Neural cell (in vitro differentiated cells): Measurements from ENCODE around the gene PPIF. TPM values are rescaled to one million over a fixed set of nuclear protein-coding genes. Genes with fewer than 3 reads are reported as not detected.
A peak's percentile ranks its signal among the peaks of the same experiment; 100 is the strongest.

Experiments
- H2AFZ ChIP-seq: fragments of 200-600, 300-800 bp; sonication (generic), shearing (Covaris generic); 2 replicates; pipeline ENCODE4 v1.6.0; 2014; ENCODE audit warnings: low read depth, mild to moderate bottlenecking, antibody characterized with exemption, low read length, moderate library complexity
- H3F3A ChIP-seq: fragments of 200-600 bp; shearing (Covaris generic); 2 replicates; pipeline ENCODE4 v1.6.1; 2016; ENCODE audit warnings: mild to moderate bottlenecking, moderate library complexity, mixed read lengths, antibody characterized with exemption, low read length; ENCODE audit not compliant: insufficient read depth, poor library complexity, severe bottlenecking
- H3K27ac ChIP-seq: fragments of 200-600, 300-800 bp; sonication (generic), shearing (Covaris generic); 2 replicates; pipeline ENCODE4 v1.5.1; 2014; ENCODE audit warnings: mild to moderate bottlenecking, low read length, moderate library complexity
- H3K27me3 ChIP-seq: fragments of 300-800, 200-600 bp; sonication (generic), shearing (Covaris generic); 2 replicates; pipeline ENCODE4 v1.6.0; 2014; ENCODE audit warnings: mild to moderate bottlenecking, low read depth, low read length, moderate library complexity; ENCODE audit not compliant: insufficient read depth
- H3K36me3 ChIP-seq: fragments of 300-800, 200-600 bp; sonication (generic), shearing (Covaris generic); 2 replicates; pipeline ENCODE4 v1.5.1; 2014; ENCODE audit warnings: mild to moderate bottlenecking, antibody characterized with exemption, low read length, moderate library complexity; ENCODE audit not compliant: insufficient read depth
- H3K4me2 ChIP-seq: fragments of 300-800, 200-600 bp; sonication (generic), shearing (Covaris generic); 2 replicates; pipeline ENCODE4 v1.6.0; 2014; ENCODE audit warnings: mild to moderate bottlenecking, low read length
- H3K4me3 ChIP-seq: fragments of 300-800, 200-600 bp; sonication (generic), shearing (Covaris generic); 2 replicates; pipeline ENCODE4 v1.5.1; 2014; ENCODE audit warnings: mild to moderate bottlenecking, low read length, moderate library complexity
- H3K79me2 ChIP-seq: fragments of 200-600 bp; shearing (Covaris generic); replicated peaks from 2 replicates; pipeline ENCODE4 v1.6.0; 2014; ENCODE audit warnings: mild to moderate bottlenecking, low read length, moderate library complexity; ENCODE audit not compliant: insufficient read depth
- H3K9ac ChIP-seq: fragments of 300-800, 200-600 bp; sonication (generic), shearing (Covaris generic); 2 replicates; pipeline ENCODE4 v1.6.1; 2016; ENCODE audit warnings: mild to moderate bottlenecking, low read length, mixed read lengths
- H3K9me2 ChIP-seq: fragments of 200-600 bp; shearing (Covaris generic); 2 replicates; pipeline ENCODE4 v1.6.1; 2016; ENCODE audit warnings: mild to moderate bottlenecking, low read length, mixed read lengths; ENCODE audit not compliant: insufficient read depth
- H3K9me3 ChIP-seq: fragments of 200-600, 300-800 bp; sonication (generic), shearing (Covaris generic); 2 replicates; pipeline ENCODE4 v1.6.1; 2016; ENCODE audit warnings: mild to moderate bottlenecking, mixed run types, low read length, moderate library complexity, mixed read lengths
- H4K20me1 ChIP-seq: fragments of 200-600 bp; shearing (Covaris generic); 2 replicates; pipeline ENCODE4 v1.6.1; 2016; ENCODE audit warnings: mild to moderate bottlenecking, mixed run types; ENCODE audit not compliant: insufficient read depth
- EZH2 ChIP-seq: fragments of 200-600, 300-800 bp; shearing (Covaris generic), sonication (generic); IDR thresholded peaks from 2 replicates; pipeline ENCODE4 v1.6.1; 2014; ENCODE audit warnings: antibody characterized with exemption, low read length, borderline replicate concordance, mild to moderate bottlenecking; ENCODE audit not compliant: insufficient read depth, poor library complexity, severe bottlenecking
- MXI1 ChIP-seq: fragments of 450-650 bp; conservative IDR thresholded peaks from 2 replicates; pipeline ENCODE4 v1.6.1; 2014; ENCODE audit warnings: antibody characterized with exemption, mild to moderate bottlenecking; ENCODE audit not compliant: poor library complexity, severe bottlenecking
- POLR2AphosphoS5 ChIP-seq: IDR thresholded peaks from 2 replicates; pipeline ENCODE4 v1.6.1; 2012
- RAD21 ChIP-seq: fragments of 450-650 bp; conservative IDR thresholded peaks from 2 replicates; pipeline ENCODE4 v1.6.1; 2014; ENCODE audit warnings: antibody characterized with exemption, mild to moderate bottlenecking, moderate library complexity
- SMC3 ChIP-seq: fragments of 450-650 bp; conservative IDR thresholded peaks from 2 replicates; pipeline ENCODE4 v1.6.1; 2014; ENCODE audit warnings: antibody characterized with exemption, mild to moderate bottlenecking, moderate library complexity; ENCODE audit not compliant: poor library complexity
- TAF1 ChIP-seq: IDR thresholded peaks from 2 replicates; pipeline ENCODE4 v1.6.1; 2012; ENCODE audit warnings: low read depth
- polyA plus RNA-seq: library from polyadenylated mRNA; depleted of rRNA; stranded (reverse); fragments of >200 nt; gene quantifications from 2 replicates; pipeline ENCODE4 v1.2.3, GENCODE V29; 2014
- TF ChIP-seq, protein P1 (sequence below): IDR thresholded peaks from 2 replicates; pipeline ENCODE4 v1.6.1; 2012; ENCODE audit warnings: borderline replicate concordance
- TF ChIP-seq, protein P2 (sequence below): fragments of 450-650 bp; IDR thresholded peaks from 2 replicates; pipeline ENCODE4 v1.5.1; 2014; ENCODE audit warnings: antibody characterized with exemption, mild to moderate bottlenecking, moderate library complexity; ENCODE audit not compliant: poor library complexity, severe bottlenecking

The PPIF gene
- polyA plus RNA-seq, 1 donor from 2014 or later = 13.6 TPM

DNA sequence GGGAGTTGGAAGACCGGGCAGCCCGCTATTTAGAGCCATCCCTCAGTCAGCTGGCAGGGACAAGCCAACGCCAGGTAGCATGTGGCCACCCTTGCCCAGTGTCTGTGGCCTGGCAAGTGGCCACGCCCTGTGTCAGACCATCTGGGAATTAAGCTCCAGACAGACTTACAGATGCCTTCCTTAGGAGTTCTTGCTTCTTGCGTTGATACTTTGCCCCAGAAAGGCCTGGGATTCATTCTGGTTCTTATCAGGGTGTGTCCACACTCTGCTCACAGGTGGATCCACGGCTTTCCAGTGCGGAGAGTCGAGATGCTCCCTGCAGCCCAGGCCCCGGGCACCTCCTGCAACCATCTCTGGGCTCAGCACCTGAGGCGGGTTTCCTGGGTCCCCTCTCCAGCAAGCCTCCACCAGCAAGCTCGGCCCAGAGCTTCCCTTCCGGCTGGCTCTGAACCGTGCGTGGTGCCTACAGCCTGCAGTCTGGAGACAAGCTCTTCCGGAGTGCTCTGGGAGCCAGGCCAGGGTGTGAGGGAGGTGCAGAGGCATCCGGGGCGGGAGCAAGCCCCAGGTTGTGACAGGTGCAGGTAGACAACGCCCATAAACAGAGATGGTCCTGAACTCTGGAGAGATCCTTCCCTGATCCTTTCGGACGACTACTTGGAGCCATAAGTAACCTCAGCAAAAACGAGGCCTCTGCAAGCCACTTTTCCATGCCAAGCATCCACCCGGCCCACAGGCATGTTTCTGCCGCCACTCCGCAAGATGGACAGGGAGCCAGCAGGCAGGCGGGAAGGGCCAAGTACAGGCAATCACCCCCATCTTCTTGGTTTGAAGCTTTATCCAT is 32.3 kb upstream of the PPIF start:
- Histone ChIP-seq H3K4me3 (no peak overlapping the region), H3K27me3 (no peaks in the 10 kb centered on the region), H3K9ac (no peak overlapping the region), H3K4me2 (no peak overlapping the region), H3K79me2 (no peaks in the 10 kb centered on the region), H3K9me3 (no peaks in the 10 kb centered on the region), H3K9me2 (no peaks in the 10 kb centered on the region), H3K36me3 (peaks cover 9% of the 10 kb centered on the region), H3F3A (no peaks in the 10 kb centered on the region), H3K27ac (no peak overlapping the region), H4K20me1 (no peaks in the 10 kb centered on the region), H2AFZ (no peak overlapping the region)
- TF ChIP-seq SMC3 = no peak
- TF ChIP-seq POLR2AphosphoS5 = peak; percentile 6

DNA sequence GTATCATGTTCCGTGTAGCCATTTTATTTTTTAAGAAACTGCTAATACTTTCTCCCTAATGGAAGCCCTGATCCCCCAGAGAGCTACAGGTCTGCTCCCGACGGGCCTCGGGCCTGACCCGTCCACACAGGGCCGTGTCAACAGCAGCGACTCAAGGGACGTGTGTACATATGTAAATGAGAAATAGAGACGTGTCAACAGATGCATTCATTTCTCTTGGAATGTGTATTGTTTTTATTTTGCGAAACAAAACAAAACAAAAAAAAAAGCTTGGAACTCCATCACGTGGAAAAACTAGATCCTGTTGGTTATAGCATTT is 31.7 kb upstream of the PPIF start:
- H3K79me2 ChIP-seq = no peaks in the 10 kb centered on the region
- H2AFZ ChIP-seq = no peak overlapping the region
- no peaks in the 10 kb centered on the region for H3K27me3 ChIP-seq
- no peaks in the 10 kb centered on the region for H3K9me2 ChIP-seq
- TF ChIP-seq TAF1 (no peak), SMC3 (no peak)
- no peaks in the 10 kb centered on the region for H4K20me1 ChIP-seq
- H3K9ac ChIP-seq = no peak overlapping the region
- no peaks in the 10 kb centered on the region for H3F3A ChIP-seq
- H3K27ac ChIP-seq = no peak overlapping the region
- H3K4me2 ChIP-seq = no peak overlapping the region
- no peak overlapping the region for H3K4me3 ChIP-seq
- H3K9me3 ChIP-seq = no peaks in the 10 kb centered on the region
- H3K36me3 ChIP-seq = peaks cover 9% of the 10 kb centered on the region

DNA sequence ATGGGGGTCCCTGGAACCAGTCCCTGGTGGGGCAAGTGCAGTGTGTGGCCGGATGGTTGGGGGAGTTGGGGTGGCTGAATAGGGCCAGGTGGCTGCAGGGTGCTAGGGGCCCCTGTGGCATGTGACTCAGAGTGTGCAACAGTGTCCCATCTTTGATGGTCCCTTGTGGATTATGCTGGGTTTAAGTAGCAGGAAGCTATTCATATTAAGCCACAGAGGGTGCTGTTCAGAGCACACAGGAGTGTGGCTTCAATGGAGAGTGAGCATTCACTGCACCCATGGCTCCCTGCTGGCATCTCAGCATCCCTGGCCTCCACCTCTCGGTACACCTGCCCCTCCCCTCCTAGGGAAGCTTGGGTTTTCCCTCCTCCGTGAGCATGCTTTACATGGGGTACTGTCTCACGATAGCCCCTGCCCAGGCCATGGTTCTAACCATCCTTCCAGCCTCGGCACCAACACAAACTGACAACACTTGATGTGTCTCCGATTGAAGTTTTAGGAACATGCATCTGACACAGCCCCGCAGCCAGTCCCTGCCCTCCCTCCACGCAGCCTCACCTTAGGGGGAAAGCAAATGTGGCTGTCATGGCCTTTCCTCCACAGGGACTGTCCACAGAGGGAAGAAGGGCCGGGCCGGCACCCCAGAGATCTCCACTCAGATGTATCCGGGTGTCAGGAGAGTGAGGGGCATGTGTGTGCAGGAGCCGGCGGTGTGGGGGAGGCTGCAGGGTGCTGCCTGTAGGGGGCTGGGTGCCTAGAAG is 30.4 kb upstream of the PPIF start:
- Histone ChIP-seq H3K9ac (no peak overlapping the region), H3K4me2 (no peak overlapping the region), H3K27ac (no peak overlapping the region)

DNA sequence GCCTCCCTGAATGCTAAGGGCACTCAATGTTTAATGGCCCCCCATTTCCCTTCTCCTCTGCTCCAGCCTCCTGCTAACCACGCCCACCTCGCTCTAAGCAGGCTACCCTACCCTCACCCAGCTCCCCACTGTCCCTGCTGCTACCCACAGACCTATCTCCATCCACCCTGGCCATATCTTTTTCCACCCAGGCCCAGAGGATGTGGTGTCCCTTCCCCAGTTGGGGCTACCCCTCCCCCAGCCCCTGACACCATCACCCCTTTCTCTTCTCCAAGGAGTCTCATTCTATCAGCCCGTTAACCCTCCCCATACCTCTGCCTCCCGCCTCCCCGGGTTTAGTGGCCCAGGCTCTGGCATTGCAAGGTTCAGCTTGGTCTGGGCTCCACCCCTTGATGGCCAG is 28.9 kb upstream of the PPIF start:
- Histone ChIP-seq H3K79me2 (no peaks in the 10 kb centered on the region), H3K9me2 (no peaks in the 10 kb centered on the region), H3K27ac (no peak overlapping the region), H3K9me3 (no peaks in the 10 kb centered on the region), H3K36me3 (peaks cover 9% of the 10 kb centered on the region), H3K27me3 (no peaks in the 10 kb centered on the region), H2AFZ (no peak overlapping the region), H3K9ac (no peak overlapping the region), H3K4me2 (no peak overlapping the region), H3K4me3 (no peak overlapping the region), H4K20me1 (no peaks in the 10 kb centered on the region), H3F3A (no peaks in the 10 kb centered on the region)
- TF ChIP-seq, protein P1, sequence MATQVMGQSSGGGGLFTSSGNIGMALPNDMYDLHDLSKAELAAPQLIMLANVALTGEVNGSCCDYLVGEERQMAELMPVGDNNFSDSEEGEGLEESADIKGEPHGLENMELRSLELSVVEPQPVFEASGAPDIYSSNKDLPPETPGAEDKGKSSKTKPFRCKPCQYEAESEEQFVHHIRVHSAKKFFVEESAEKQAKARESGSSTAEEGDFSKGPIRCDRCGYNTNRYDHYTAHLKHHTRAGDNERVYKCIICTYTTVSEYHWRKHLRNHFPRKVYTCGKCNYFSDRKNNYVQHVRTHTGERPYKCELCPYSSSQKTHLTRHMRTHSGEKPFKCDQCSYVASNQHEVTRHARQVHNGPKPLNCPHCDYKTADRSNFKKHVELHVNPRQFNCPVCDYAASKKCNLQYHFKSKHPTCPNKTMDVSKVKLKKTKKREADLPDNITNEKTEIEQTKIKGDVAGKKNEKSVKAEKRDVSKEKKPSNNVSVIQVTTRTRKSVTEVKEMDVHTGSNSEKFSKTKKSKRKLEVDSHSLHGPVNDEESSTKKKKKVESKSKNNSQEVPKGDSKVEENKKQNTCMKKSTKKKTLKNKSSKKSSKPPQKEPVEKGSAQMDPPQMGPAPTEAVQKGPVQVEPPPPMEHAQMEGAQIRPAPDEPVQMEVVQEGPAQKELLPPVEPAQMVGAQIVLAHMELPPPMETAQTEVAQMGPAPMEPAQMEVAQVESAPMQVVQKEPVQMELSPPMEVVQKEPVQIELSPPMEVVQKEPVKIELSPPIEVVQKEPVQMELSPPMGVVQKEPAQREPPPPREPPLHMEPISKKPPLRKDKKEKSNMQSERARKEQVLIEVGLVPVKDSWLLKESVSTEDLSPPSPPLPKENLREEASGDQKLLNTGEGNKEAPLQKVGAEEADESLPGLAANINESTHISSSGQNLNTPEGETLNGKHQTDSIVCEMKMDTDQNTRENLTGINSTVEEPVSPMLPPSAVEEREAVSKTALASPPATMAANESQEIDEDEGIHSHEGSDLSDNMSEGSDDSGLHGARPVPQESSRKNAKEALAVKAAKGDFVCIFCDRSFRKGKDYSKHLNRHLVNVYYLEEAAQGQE = no peak
- TF ChIP-seq SMC3 (no peak), MXI1 (no peak), POLR2AphosphoS5 (no peak), EZH2 (no peak), RAD21 (no peak)

More for the DNA sequence above, 30.4 kb upstream of the PPIF start:
- no peaks in the 10 kb centered on the region for H3K79me2 ChIP-seq
- peaks cover 9% of the 10 kb centered on the region for H3K36me3 ChIP-seq
- no peak overlapping the region for H2AFZ ChIP-seq
- no peaks in the 10 kb centered on the region for H3K9me2 ChIP-seq
- H3F3A ChIP-seq = no peaks in the 10 kb centered on the region
- no peaks in the 10 kb centered on the region for H4K20me1 ChIP-seq
- H3K9me3 ChIP-seq = no peaks in the 10 kb centered on the region
- no peak overlapping the region for H3K4me3 ChIP-seq
- no peaks in the 10 kb centered on the region for H3K27me3 ChIP-seq
- TF ChIP-seq POLR2AphosphoS5 = peak; percentile 20
- TF ChIP-seq, protein P2, sequence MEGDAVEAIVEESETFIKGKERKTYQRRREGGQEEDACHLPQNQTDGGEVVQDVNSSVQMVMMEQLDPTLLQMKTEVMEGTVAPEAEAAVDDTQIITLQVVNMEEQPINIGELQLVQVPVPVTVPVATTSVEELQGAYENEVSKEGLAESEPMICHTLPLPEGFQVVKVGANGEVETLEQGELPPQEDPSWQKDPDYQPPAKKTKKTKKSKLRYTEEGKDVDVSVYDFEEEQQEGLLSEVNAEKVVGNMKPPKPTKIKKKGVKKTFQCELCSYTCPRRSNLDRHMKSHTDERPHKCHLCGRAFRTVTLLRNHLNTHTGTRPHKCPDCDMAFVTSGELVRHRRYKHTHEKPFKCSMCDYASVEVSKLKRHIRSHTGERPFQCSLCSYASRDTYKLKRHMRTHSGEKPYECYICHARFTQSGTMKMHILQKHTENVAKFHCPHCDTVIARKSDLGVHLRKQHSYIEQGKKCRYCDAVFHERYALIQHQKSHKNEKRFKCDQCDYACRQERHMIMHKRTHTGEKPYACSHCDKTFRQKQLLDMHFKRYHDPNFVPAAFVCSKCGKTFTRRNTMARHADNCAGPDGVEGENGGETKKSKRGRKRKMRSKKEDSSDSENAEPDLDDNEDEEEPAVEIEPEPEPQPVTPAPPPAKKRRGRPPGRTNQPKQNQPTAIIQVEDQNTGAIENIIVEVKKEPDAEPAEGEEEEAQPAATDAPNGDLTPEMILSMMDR = no peak
